ENCODE data around the gene KLHL42. TPM values are rescaled to one million over a fixed set of nuclear protein-coding genes. Genes with fewer than 3 reads are reported as not detected.

Gene KLHL42
- polyA plus RNA-seq, 6 donors from 2014 or later = 4.5 to 10.1 (median 7.6) TPM

DNA sequence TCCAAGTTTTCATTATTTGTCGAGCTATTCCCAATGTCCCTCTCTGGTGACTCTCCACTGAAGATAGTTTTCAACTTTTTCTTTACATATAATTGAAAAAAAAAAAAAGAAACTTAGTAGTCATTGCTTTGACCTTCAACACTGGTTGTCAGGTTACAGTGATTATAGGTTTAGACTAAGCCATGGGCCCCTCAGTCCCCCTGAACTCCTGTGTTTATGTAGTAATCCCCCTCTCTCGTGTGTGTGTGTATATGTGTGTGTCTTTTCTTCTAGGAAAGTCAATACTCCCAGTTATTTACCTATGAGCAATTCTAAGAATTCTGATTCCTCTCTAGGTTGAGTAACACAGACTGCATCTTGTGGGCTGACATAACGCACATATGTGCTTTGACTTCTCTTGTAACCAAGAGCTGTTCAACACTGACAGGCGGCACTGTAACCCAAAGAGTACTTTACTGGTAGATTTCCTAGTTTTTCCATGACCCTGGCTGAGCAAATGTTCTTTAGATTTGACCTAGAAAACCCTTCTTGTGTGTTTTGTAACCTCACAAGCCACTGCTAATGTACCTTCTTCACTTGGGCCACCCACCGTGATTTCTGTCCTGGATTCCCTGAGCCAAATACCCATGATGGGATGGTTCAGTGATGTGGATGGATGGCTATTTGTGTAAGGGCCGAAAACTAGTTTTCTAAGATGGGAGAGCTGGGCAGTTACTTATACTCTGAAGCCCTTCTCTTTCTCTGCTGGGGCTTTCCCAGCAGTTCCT lies 15.0 kb downstream of the KLHL42 start:
- no peak for ATAC-seq (ENCODE audit: low read depth in 2 of 2)
- Mint-ChIP-seq H3K27ac (peak overlapping the region in 1 of 6 donors; percentile 8), H3K4me1 (no peaks in the 10 kb centered on the region), H3K4me3 (no peak overlapping the region), H3K27me3 (no peaks in the 10 kb centered on the region), H3K36me3 (peaks cover 24 to 32% of the 10 kb centered on the region in 2 donors), H3K9me3 (no peaks in the 10 kb centered on the region)
- DNase-seq = no peak

DNA sequence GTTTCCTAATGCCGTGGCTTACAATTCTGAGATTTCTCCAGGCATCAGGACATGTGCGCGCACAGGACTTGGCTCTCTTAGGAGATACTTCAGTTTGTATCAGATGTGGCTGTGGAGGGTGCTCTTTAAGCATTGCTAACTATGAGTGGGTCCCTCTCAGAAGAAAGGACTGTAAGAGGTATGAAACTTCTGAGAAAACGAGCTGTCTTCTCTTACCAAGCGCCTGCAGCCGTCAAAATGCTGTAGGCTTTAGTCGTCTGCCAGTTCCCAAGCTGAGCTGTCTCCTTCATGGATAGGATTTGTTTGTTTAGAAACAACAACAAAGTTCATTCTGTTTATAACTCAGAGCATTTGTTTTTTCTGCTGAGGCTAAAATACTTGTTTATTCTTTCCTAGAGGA lies 16.1 kb downstream of the KLHL42 start:
- Mint-ChIP-seq H3K9me3 (no peaks in the 10 kb centered on the region), H3K4me1 (peaks cover 0 to 4% (median 0%) of the 10 kb centered on the region in 3 donors), H3K4me3 (no peak overlapping the region), H3K27ac (no peak overlapping the region), H3K36me3 (peaks cover 23 to 32% of the 10 kb centered on the region in 2 donors), H3K27me3 (no peaks in the 10 kb centered on the region)
- ATAC-seq (ENCODE audit: low read depth in 2 of 2) (no peak), DNase-seq (no peak)

DNA sequence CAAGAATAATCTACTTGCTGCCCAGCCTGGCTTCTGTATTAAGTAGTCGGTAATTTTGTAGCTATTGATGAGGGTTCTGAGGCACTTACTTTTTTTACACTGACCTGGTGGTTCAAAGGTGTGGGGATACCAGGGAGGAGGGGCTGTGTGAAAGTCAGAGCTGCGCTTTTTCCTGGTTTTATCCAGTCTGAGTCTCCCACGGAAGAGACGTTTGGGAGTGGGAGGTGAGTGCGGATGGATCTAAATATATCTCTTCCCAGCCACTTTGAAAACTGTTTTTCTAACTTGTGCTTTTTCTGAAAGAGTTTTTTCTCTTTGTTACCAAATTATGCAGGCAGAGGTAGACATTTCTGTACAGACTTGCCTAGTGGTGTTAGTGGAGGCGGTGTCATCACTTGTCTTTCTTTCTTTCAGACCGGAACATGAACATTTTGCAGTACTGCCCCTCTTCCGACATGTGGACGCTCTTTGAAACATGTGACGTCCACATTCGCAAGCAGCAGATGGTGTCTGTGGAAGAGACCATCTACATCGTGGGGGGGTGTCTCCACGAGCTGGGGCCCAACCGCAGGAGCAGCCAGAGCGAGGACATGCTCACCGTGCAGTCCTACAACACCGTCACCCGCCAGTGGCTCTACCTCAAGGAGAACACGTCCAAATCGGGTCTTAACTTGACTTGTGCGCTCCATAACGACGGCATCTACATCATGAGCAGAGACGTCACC lies 17.4 kb downstream of the KLHL42 start:
- H3K36me3 Mint-ChIP-seq = peaks cover 13 to 22% of the 10 kb centered on the region in 2 donors
- peaks cover 0 to 4% (median 0%) of the 10 kb centered on the region in 3 donors for H3K4me1 Mint-ChIP-seq
- ATAC-seq (ENCODE audit: low read depth in 2 of 2) (no peak), DNase-seq (no peak)
- H3K9me3 Mint-ChIP-seq = no peaks in the 10 kb centered on the region
- H3K27ac Mint-ChIP-seq = no peak overlapping the region
- no peaks in the 10 kb centered on the region for H3K27me3 Mint-ChIP-seq
- no peak overlapping the region for H3K4me3 Mint-ChIP-seq

DNA sequence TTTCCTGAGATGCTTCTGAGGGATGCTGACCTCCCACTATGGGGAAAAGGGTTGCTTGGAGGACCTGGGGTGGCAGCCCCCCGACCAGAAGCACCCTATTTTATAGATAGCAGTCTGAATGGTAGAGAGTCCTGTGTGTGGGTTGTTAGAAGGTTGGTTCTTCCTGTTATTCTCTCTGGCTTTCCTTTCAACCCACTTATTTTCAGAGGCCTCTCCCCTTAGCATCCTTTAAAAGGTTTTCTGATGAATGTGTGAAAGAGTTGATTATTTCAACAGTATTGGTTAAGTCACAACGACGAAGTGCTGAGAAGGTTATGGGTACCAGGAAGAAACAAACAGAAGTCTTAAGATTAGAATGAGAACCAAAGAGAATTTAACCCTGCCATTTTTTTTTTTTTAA lies 20.8 kb downstream of the KLHL42 start:
- no peak overlapping the region for H3K4me3 Mint-ChIP-seq
- peaks cover 0 to 3% (median 0%) of the 10 kb centered on the region in 3 donors for H3K27me3 Mint-ChIP-seq
- H3K4me1 Mint-ChIP-seq = peaks cover 3 to 8% (median 6%) of the 10 kb centered on the region in 3 donors
- ATAC-seq (ENCODE audit: low read depth in 2 of 2) (no peak), DNase-seq (no peak)
- H3K9me3 Mint-ChIP-seq = no peaks in the 10 kb centered on the region
- H3K36me3 Mint-ChIP-seq = peaks cover 7 to 15% of the 10 kb centered on the region in 2 donors
- H3K27ac Mint-ChIP-seq = no peak overlapping the region

DNA sequence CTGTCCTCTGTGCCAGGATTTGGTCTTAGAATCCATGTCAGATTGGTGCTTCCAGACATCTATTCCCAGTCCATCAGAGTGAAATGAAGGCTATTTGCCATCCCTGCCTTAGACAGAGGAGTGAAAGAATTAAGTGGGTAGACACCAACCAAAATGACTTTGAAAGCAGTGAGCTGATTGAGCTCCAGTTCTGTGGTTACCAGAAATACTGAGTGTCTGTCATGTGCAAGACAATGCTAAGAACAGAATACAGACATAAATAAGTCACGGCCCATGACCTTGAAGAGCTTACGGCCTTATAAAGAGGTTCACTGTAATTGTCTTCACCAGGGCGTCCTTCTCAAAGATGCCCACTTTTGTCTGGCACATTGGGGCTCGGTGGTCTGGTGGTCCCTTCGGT lies 21.6 kb downstream of the KLHL42 start:
- H3K9me3 Mint-ChIP-seq = no peaks in the 10 kb centered on the region
- H3K27ac Mint-ChIP-seq = peak overlapping the region in 1 of 6 donors; percentile 57
- H3K4me3 Mint-ChIP-seq = no peak overlapping the region
- no peak for DNase-seq
- peaks cover 0 to 11% (median 7%) of the 10 kb centered on the region in 3 donors for H3K27me3 Mint-ChIP-seq
- H3K36me3 Mint-ChIP-seq = peaks cover 7 to 13% of the 10 kb centered on the region in 2 donors
- H3K4me1 Mint-ChIP-seq = peaks cover 3 to 8% (median 6%) of the 10 kb centered on the region in 3 donors
- ATAC-seq (ENCODE audit: low read depth in 2 of 2) = no peak

- Mint-ChIP-seq H3K27ac (no peak overlapping the region), H3K27me3 (peaks cover 0 to 17% (median 11%) of the 10 kb centered on the region in 3 donors), H3K9me3 (no peaks in the 10 kb centered on the region), H3K4me3 (no peak overlapping the region), H3K36me3 (peaks cover 3 to 4% of the 10 kb centered on the region in 2 donors), H3K4me1 (peaks cover 3 to 8% (median 6%) of the 10 kb centered on the region in 3 donors)
- ATAC-seq (ENCODE audit: low read depth in 2 of 2) (no peak), DNase-seq (no peak)
Measured at GRCh38 chr12:27802511-27802910, 22.5 kb downstream of the KLHL42 start.

DNA sequence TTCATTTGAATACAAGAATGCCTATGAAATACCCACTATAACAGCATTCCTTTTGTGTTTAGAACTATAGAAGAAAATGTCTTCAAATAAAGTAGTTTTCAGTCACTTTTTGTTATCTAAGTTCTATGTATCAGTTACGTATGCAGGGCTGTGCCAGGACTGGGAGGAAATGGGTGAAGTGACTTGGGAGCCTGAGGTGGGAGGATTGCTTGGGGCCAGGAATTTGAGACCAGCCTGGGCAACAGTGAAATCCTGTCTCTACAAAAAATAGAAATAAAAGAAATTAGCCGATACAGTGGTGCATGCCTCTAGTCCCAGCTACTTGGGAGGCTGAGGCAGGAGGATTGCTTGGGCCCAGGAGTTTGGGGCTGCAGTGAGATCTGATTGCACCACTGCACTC lies 22.9 kb downstream of the KLHL42 start:
- no peak for DNase-seq
- no peak for ATAC-seq (ENCODE audit: low read depth in 2 of 2)
- H3K4me1 Mint-ChIP-seq = peaks cover 3 to 8% (median 6%) of the 10 kb centered on the region in 3 donors
- no peak overlapping the region for H3K4me3 Mint-ChIP-seq
- no peaks in the 10 kb centered on the region for H3K9me3 Mint-ChIP-seq
- H3K27ac Mint-ChIP-seq = no peak overlapping the region
- peaks cover 0 to 21% (median 11%) of the 10 kb centered on the region in 3 donors for H3K27me3 Mint-ChIP-seq
- H3K36me3 Mint-ChIP-seq = no peaks in the 10 kb centered on the region

DNA sequence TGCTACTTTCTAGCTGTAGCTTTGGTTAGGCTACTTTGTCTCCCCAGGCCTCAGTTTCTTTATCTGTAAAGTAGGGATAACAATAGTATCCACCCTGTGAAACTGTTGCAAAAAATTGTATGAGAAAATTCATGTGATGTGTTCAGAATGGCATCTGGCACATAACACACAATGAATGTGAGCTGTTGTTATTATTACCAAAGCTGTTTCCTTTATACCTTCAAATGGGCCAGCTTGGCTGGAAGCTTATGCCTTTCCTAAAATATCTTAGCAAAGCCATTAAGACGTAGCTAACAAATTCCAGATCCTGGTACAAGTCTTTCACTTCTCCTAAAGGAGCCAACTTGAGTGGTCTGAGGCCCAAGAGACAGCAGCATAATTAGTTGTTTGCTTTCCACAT lies 25.2 kb downstream of the KLHL42 start:
- ATAC-seq (ENCODE audit: low read depth in 2 of 2) (no peak), DNase-seq (no peak)
- H3K27me3 Mint-ChIP-seq = peaks cover under 1 to 24% (median 11%) of the 10 kb centered on the region in 3 donors
- peaks cover 3 to 8% (median 6%) of the 10 kb centered on the region in 3 donors for H3K4me1 Mint-ChIP-seq
- H3K27ac Mint-ChIP-seq = no peak overlapping the region
- H3K4me3 Mint-ChIP-seq = no peak overlapping the region
- H3K9me3 Mint-ChIP-seq = no peaks in the 10 kb centered on the region
- no peaks in the 10 kb centered on the region for H3K36me3 Mint-ChIP-seq

DNA sequence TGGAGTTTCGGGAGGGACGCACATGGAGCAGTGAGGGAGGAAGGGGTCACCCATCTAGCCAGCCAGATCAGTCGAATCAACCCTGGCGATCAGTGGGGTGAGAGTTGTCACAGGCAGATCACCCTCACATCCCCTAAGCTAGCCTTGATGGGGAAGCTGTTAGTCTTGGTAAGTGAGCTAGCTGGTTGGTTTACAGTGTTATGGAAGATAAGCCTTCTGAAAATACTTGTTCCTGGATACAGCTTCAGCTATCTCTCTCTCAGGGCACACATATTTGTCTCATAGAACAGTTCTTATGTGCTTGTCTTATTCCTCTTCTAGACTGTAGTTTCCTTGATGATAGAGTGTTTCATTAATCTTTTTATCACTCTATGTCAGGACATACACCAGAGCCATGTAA lies 26.2 kb downstream of the KLHL42 start:
- H3K27ac Mint-ChIP-seq = no peak overlapping the region

GRCh38 chr12:27807063-27807703 lies 27.1 kb downstream of the KLHL42 start:
- DNase-seq (no peak), ATAC-seq (ENCODE audit: low read depth in 2 of 2) (no peak)
- H3K27ac Mint-ChIP-seq = no peak overlapping the region
- H3K36me3 Mint-ChIP-seq = no peaks in the 10 kb centered on the region
- no peak overlapping the region for H3K4me3 Mint-ChIP-seq
- no peaks in the 10 kb centered on the region for H3K9me3 Mint-ChIP-seq
- peaks cover 3 to 6% (median 4%) of the 10 kb centered on the region in 3 donors for H3K4me1 Mint-ChIP-seq
- H3K27me3 Mint-ChIP-seq = peaks cover 8 to 31% (median 14%) of the 10 kb centered on the region in 3 donors

More for the DNA sequence above, 26.2 kb downstream of the KLHL42 start:
- H3K27me3 Mint-ChIP-seq = peaks cover 8 to 30% (median 11%) of the 10 kb centered on the region in 3 donors
- no peaks in the 10 kb centered on the region for H3K36me3 Mint-ChIP-seq
- H3K4me3 Mint-ChIP-seq = no peak overlapping the region
- DNase-seq (no peak), ATAC-seq (ENCODE audit: low read depth in 2 of 2) (no peak)
- no peaks in the 10 kb centered on the region for H3K9me3 Mint-ChIP-seq
- H3K4me1 Mint-ChIP-seq = peaks cover 3 to 6% (median 4%) of the 10 kb centered on the region in 3 donors

DNA sequence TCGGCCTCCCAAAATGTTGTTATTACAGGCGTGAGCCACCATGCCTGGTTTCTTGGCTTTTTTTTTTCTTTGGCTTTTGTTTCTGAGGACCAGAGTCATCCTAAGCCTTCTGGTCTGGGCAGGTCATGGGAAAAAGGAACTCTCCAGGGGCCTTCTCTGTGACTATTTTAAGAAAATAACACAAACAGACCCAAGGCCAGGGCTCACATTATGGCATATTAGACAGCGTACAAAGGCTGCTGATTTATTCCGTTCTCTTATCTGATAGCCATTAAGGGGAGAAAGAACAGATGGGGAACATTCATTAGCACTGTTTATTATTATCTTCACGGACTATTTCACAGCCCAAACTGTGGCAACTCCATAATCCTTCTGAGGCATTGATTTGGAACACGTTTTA lies 28.8 kb downstream of the KLHL42 start:
- no peak overlapping the region for H3K4me3 Mint-ChIP-seq
- DNase-seq (no peak), ATAC-seq (ENCODE audit: low read depth in 2 of 2) (no peak)
- H3K27me3 Mint-ChIP-seq = peaks cover 8 to 36% (median 18%) of the 10 kb centered on the region in 3 donors
- no peaks in the 10 kb centered on the region for H3K36me3 Mint-ChIP-seq
- H3K27ac Mint-ChIP-seq = no peak overlapping the region
- H3K4me1 Mint-ChIP-seq = peaks cover 3 to 6% (median 4%) of the 10 kb centered on the region in 3 donors
- no peaks in the 10 kb centered on the region for H3K9me3 Mint-ChIP-seq

- no peaks in the 10 kb centered on the region for H3K36me3 Mint-ChIP-seq
- H3K27me3 Mint-ChIP-seq = peaks cover 8 to 33% (median 24%) of the 10 kb centered on the region in 3 donors
- ATAC-seq (ENCODE audit: low read depth in 2 of 2) (no peak), DNase-seq (no peak)
- H3K9me3 Mint-ChIP-seq = no peaks in the 10 kb centered on the region
- H3K27ac Mint-ChIP-seq = peak overlapping the region in 1 of 6 donors; percentile 4
- H3K4me3 Mint-ChIP-seq = no peak overlapping the region
- H3K4me1 Mint-ChIP-seq = no peaks in the 10 kb centered on the region
Measured at GRCh38 chr12:27810756-27811155, 30.7 kb downstream of the KLHL42 start.

DNA sequence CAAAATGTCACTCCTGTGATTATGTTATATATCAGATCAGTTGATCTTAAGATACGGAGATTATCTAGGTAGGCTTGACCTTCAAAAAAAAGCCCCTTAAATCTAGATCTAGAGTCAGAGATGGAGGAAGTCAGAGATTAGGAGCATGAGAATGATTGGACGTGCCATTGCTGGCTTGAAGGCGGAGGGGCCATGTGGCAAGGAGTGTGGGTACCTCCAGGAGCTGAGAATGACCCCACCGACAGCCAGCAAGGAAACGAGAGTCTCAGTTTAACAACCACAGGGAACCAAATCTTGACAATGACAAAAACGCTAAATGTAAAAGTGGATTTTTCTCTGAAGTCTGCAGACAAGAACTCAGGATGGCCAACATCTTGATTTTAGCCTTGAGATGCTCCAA lies 32.5 kb downstream of the KLHL42 start:
- peaks cover 12 to 19% (median 16%) of the 10 kb centered on the region in 3 donors for H3K27me3 Mint-ChIP-seq
- H3K9me3 Mint-ChIP-seq = no peaks in the 10 kb centered on the region
- H3K4me3 Mint-ChIP-seq = no peak overlapping the region
- ATAC-seq (ENCODE audit: low read depth in 2 of 2) = no peak
- H3K27ac Mint-ChIP-seq = no peak overlapping the region
- no peaks in the 10 kb centered on the region for H3K36me3 Mint-ChIP-seq
- no peak for DNase-seq
- no peaks in the 10 kb centered on the region for H3K4me1 Mint-ChIP-seq

Measured in naive B cell (primary cell).